GM19468 (cell line): ENCODE results near the gene FAM237A.

Experiments
- ATAC-seq: cut with Tn5 transposase; IDR thresholded peaks from one replicate; pipeline ENCODE4 v1.9.1; 2021; ENCODE audit warnings: mild to moderate bottlenecking, moderate library complexity, moderate number of reproducible peaks; ENCODE audit not compliant: unreplicated experiment; ENCODE audit errors: extremely low read depth

Gene FAM237A

GRCh38 chr2:206688453-206688852 lies 46.2 kb downstream of the FAM237A start:
- no peak for ATAC-seq

GRCh38 chr2:206688990-206689389 lies 46.7 kb downstream of the FAM237A start:
- ATAC-seq: no peak

- ATAC-seq: no peak
These were observed 50.7 kb downstream of the FAM237A start for GRCh38 chr2:206692971-206693370.

GRCh38 chr2:206693399-206694137 lies 51.3 kb downstream of the FAM237A start:
- ATAC-seq: peak; percentile 69

- no peak for ATAC-seq
These were observed 54.6 kb downstream of the FAM237A start for GRCh38 chr2:206696910-206697309.

- no peak for ATAC-seq
These were observed 56.5 kb downstream of the FAM237A start for GRCh38 chr2:206698811-206699210.
